Heart right ventricle (tissue), 16 donors: ENCODE data around the gene YEATS4. TPM values are rescaled to one million over a fixed set of nuclear protein-coding genes. Genes with fewer than 3 reads are reported as not detected.

ENCODE experiments used
- ATAC-seq, 8 donors: fragments of 200-7000 bp; cut with Tn5 transposase; one replicate each; pipeline ENCODE4 v1.9.1; 2020; ENCODE audit warnings: mild to moderate bottlenecking in 8 of 8, moderate library complexity in 8 of 8, moderate number of reproducible peaks in 1 of 8
- DNase-seq, 2 donors: peaks; one replicate each; pipeline ENCODE4 v3.0.0-alpha.2; 2020
- H3K27ac ChIP-seq, 10 donors: fragments of 200-600 bp; sonication (generic) in 2 of 10; one replicate each; pipeline versions ENCODE4 v1.5.0 to v1.8.0; 2020 to 2022; ENCODE audit warnings: mild to moderate bottlenecking in 3 of 10
- H3K27me3 ChIP-seq, 7 donors: fragments of 200-600 bp; one replicate each; pipeline ENCODE4 v1.8.0; 2021 to 2022; ENCODE audit warnings: mild to moderate bottlenecking in 2 of 7
- H3K36me3 ChIP-seq, 9 donors: fragments of 200-600 bp; sonication (generic) in 1 of 9; one replicate each; pipeline versions ENCODE4 v1.5.0 to v1.8.0; 2020 to 2022; ENCODE audit warnings: mild to moderate bottlenecking in 2 of 9
- H3K4me1 ChIP-seq, 9 donors: fragments of 200-600 bp; sonication (generic) in 1 of 9; one replicate each; pipeline versions ENCODE4 v1.5.0 to v1.8.0; 2020 to 2022; ENCODE audit warnings: mild to moderate bottlenecking in 4 of 9
- H3K4me3 ChIP-seq, 10 donors: fragments of 200-600 bp; sonication (generic) in 2 of 10; one replicate each; pipeline versions ENCODE4 v1.5.0 to v1.8.0; 2020 to 2022; ENCODE audit warnings: mild to moderate bottlenecking in 7 of 10, moderate library complexity in 2 of 10
- H3K9me3 ChIP-seq, 11 donors: fragments of 200-600 bp in 10 of 11; sonication (generic) in 2 of 11; one replicate each; pipeline versions ENCODE4 v1.5.0 to v1.8.0; 2013 to 2022; ENCODE audit warnings: mild to moderate bottlenecking in 2 of 11, control low read depth in 1 of 11, moderate library complexity in 1 of 11
- WGBS, 2 donors: extraction: QIAGEN DNeasy Blood & Tissue Kit; methylation state at CpG; one replicate each; pipeline ENCODE4 v1.1.7; 2013; ENCODE audit warnings: inconsistent platforms in 1 of 2; 5-methylcytosine and 5-hydroxymethylcytosine counted together
- intact Hi-C, 10 donors: fragments of 100-400 bp; cut with DNase I; formaldehyde crosslinking; loops; one replicate each; pipeline versions ENCODE4 v1.11.1 to v1.14.2; 2022
- polyA plus RNA-seq, 2 donors: library from polyadenylated mRNA; stranded (reverse); fragments of 200-250 nt; gene quantifications; one replicate each; pipeline ENCODE4 v1.2.3, GENCODE V29; 2013
- total RNA-seq, 10 donors: library from RNA; stranded (reverse); fragmentation: NEBNext Ultra II Directional in 3 of 10; extraction: Animal tissue kit (Norgen Biotek cat#: 25700) in 3 of 10; gene quantifications; one replicate each; pipeline versions ENCODE4 v1.2.1 to v1.2.4, GENCODE V29; 2021 to 2023
- TF ChIP-seq, protein P1 (sequence below), 9 donors: fragments of 200-600 bp; sonication (generic) in 2 of 9; IDR thresholded peaks; one replicate each; pipeline versions ENCODE4 v1.5.0 to v1.8.0; 2021 to 2022; ENCODE audit warnings: antibody characterized with exemption in 9 of 9, mild to moderate bottlenecking in 5 of 9, moderate library complexity in 1 of 9
- donor health status: Arrhythmogenic right ventricular cardiomyopathy.
- donor health status: ischemic (EF 13 %, LVEDD 7.1; RV severe dilation, severe dysfunction).
- donor health status: healthy with polysubstance abuse.
- donor health status: DM: no; HTN: yes; CAD: no.
- donor health status: DM: no; HTN: no; CAD: no.
- donor health status: ischemic (EF 25% LVEDD 6.9; RV normal size, moderate dysfunction).
- donor health status: ischemic (EF 25% LVEDD 5.7; RV mildly dilated, moderate dysfunction).
- donor health status: healthy.
- donor health status: DM: yes; HTN: yes; CAD: no.
- donor health status: Ischemic cardiomyopathy.
- donor health status: ischemic (EF 35%, LVEDD 5.7; RV mildly dilated, moderate dysfunction).
- donor health status: nonischemic (EF 11% LVEDD 7.7; RV severe dilation, severe dysfunction).
- donor health status: DM: yes; HTN: yes; CAD: no.
- donor health status: PGD.
- donor health status: ischemic (EF 29% LVEDD 5.4; RV normal size, mild dysfunction).
- donor health status: nonischemic (EF 23%, LVEDD 6.1; RV moderate dilation, normal function).

Gene YEATS4
- total and polyA plus RNA-seq, 12 donors = 2.8 to 13.1 (median 9.3) TPM

GRCh38 chr12:69396041-69396440 lies 36.5 kb downstream of the YEATS4 start:
- Histone ChIP-seq H3K9me3 (peaks cover 0 to 13% (median 8%) of the 10 kb centered on the region in 11 donors), H3K4me1 (no peaks in the 10 kb centered on the region), H3K36me3 (peaks cover 0 to 13% (median 0%) of the 10 kb centered on the region in 9 donors), H3K27ac (no peak overlapping the region), H3K27me3 (no peaks in the 10 kb centered on the region), H3K4me3 (no peak overlapping the region)
- TF ChIP-seq, protein P1, sequence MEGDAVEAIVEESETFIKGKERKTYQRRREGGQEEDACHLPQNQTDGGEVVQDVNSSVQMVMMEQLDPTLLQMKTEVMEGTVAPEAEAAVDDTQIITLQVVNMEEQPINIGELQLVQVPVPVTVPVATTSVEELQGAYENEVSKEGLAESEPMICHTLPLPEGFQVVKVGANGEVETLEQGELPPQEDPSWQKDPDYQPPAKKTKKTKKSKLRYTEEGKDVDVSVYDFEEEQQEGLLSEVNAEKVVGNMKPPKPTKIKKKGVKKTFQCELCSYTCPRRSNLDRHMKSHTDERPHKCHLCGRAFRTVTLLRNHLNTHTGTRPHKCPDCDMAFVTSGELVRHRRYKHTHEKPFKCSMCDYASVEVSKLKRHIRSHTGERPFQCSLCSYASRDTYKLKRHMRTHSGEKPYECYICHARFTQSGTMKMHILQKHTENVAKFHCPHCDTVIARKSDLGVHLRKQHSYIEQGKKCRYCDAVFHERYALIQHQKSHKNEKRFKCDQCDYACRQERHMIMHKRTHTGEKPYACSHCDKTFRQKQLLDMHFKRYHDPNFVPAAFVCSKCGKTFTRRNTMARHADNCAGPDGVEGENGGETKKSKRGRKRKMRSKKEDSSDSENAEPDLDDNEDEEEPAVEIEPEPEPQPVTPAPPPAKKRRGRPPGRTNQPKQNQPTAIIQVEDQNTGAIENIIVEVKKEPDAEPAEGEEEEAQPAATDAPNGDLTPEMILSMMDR (IDR thresholded peaks at IDR 0.05) = no peak
- WGBS, 2 donors = 92 to 93% methylated on average over 1 of the region's 1 CpG
- no peak for DNase-seq
- no peak for ATAC-seq
- intact Hi-C loops = loop anchor here in 1 of 10 donors (10.0 kb wide), 1 partner anchor 179 kb away; no protein-coding TSS in a partner anchor

- H3K36me3 ChIP-seq = peaks cover 0 to 4% (median 0%) of the 10 kb centered on the region in 9 donors
- no peak for DNase-seq
- TF ChIP-seq, protein P1 (IDR thresholded peaks at IDR 0.05) = no peak
- H3K27me3 ChIP-seq = no peaks in the 10 kb centered on the region
- intact Hi-C loops = loop anchor here in 1 of 10 donors (10.0 kb wide), 1 partner anchor 178 kb away; no protein-coding TSS in a partner anchor
- H3K27ac ChIP-seq = no peak overlapping the region
- peaks cover 0 to 13% (median 8%) of the 10 kb centered on the region in 11 donors for H3K9me3 ChIP-seq
- 98 to 99% methylated on average over 3 of the region's 3 CpGs for WGBS, 2 donors
- H3K4me1 ChIP-seq = peaks cover 0 to under 1% (median 0%) of the 10 kb centered on the region in 9 donors
- ATAC-seq = no peak
- H3K4me3 ChIP-seq = no peak overlapping the region
These were observed 37.4 kb downstream of the YEATS4 start for GRCh38 chr12:69396963-69397362.

DNA sequence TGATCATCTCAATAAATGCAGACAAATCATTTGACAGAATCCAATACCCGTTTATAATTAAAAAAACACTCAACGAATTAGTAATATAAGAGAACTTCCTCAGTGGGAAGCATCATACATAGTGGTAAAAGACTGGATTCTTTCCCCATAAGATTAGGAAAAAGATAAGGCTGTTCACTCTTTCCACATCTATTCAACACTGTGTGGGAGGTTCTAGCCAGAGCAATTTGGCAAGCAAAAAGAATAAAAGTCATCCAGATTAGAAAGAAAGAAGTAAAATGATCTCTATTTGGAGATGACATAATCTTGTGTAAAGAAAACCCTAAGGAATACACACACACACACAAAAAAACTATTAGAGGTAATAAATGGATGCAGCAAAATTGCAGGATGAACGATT lies 38.4 kb downstream of the YEATS4 start:
- no peak overlapping the region for H3K4me3 ChIP-seq
- H3K27ac ChIP-seq = no peak overlapping the region
- H3K9me3 ChIP-seq = peaks cover 0 to 13% (median 8%) of the 10 kb centered on the region in 11 donors
- DNase-seq (no peak), ATAC-seq (no peak)
- WGBS, 2 donors = 78 to 87% methylated on average over 3 of the region's 3 CpGs
- no peaks in the 10 kb centered on the region for H3K36me3 ChIP-seq
- peaks cover 0 to 4% (median 0%) of the 10 kb centered on the region in 9 donors for H3K4me1 ChIP-seq
- intact Hi-C loops = loop anchor here in 1 of 10 donors (10.0 kb wide), 1 partner anchor 177 kb away; no protein-coding TSS in a partner anchor
- TF ChIP-seq, protein P1 (IDR thresholded peaks at IDR 0.05) = no peak
- no peaks in the 10 kb centered on the region for H3K27me3 ChIP-seq

- intact Hi-C loops = loop anchor here in 1 of 10 donors (1.0 kb wide), 1 partner anchor 30 kb away; no protein-coding TSS in a partner anchor
These were observed 42.4 kb downstream of the YEATS4 start for GRCh38 chr12:69401940-69402339.

More at GRCh38 chr12:69401940-69402339, 42.4 kb downstream of the YEATS4 start:
- TF ChIP-seq, protein P1 (IDR thresholded peaks at IDR 0.05) = no peak
- Histone ChIP-seq H3K27me3 (no peaks in the 10 kb centered on the region), H3K4me3 (no peak overlapping the region), H3K27ac (peak overlapping the region in 1 of 10 donors; percentile 7), H3K9me3 (peaks cover 0 to 7% (median 2%) of the 10 kb centered on the region in 11 donors), H3K4me1 (peaks cover 0 to 8% (median 0%) of the 10 kb centered on the region in 9 donors), H3K36me3 (no peaks in the 10 kb centered on the region)
- 62 to 66% methylated on average over 4 of the region's 4 CpGs for WGBS, 2 donors
- DNase-seq (peak in 1 of 2 donors; percentile 25), ATAC-seq (peak in 5 of 8 donors; percentile 64 to 79 (median 73))
